GOT3 (cell line): ENCODE data around the gene DOHH.
A peak's percentile ranks its signal among the peaks of the same experiment; 100 is the strongest.
"Not testable (repeated sequence)": the region's sequence is repeated elsewhere in the genome, so short reads cannot be mapped to it uniquely, and the experiment has no call there.

Source experiments
- DNase-seq: peaks from one replicate; lab custom pipeline; 2025; ENCODE audit warnings: mixed read lengths; lab: John Stamatoyannopoulos, UW

DOHH gene

DNA sequence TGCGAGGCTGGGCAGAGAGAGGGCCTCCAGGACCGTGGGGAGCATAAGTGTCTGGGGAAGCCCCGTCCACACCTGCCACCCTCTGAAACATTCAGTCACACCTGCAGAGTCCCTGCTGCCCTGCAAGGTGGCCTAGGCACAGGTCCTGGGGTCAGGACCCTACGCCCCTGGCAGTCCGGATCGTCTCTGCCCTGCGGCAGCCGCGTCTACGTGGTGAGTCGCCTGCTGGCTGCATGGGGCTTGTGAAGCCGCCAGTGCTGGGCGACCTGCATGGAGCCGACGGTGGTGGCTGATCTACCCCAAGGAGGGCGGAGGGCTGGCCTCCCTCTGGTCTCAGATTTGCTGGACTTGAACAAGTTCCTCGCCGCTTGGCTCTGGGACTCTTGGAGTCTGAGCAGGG lies 18.7 kb upstream of the DOHH start:
- no peak for DNase-seq

DNA sequence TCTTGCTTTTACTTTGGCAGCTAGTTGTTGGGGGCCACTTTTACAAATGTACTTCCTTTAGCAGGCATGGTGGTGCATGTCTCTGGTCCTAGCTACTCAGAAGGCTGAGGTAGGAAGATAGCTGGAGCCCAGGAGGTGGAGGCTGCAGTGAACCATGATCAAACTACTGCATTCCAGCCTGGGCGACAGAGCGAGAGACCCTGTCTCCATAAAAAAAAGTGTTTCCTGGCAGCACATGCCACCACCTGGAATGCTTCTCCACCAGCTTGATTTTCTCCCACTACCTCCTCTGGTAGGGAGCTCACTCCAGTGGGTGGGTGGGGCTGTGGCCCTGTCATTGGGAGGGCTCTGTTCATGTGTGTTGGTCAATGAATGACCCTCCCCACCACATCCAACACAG lies 18.2 kb upstream of the DOHH start:
- no peak for DNase-seq

DNA sequence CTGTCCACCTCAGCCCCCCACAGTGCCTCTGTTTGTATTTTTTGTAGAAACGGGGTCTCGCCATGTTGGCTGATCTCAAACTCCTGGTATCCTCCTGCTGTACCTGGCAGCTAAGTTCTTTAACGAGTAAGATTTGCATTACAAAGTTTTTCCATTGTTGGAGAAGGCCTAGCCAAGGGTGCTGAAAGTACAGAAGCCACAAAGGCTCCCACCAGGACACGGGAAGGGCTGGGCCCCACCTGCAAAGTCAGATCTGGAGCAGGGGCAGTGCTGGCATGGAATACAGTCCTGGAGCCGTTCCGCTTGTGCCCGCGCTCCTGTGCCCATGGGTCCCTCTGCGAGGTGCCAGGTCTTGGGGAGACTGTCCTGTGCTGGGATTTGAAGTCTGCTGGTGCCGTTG lies 17.8 kb upstream of the DOHH start:
- DNase-seq: no peak

DNA sequence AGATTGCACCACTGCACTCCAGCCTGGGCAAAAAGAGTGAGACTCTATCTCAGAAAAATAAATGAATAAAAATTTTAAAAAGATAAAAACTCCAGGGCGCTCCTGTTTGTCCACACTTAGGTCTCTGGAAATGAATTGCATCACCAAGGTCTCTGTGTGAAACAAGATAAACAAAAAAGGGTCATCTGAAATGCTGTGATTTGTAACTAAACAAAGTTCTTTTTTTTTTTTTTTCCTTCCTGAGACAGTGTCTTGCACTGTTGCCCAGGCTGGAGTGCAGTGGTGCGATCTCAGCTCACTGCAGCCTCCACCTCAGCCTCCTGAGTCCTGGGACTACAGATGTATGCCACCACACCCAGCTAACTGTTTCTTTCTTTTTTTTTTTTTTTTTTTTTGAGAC lies 17.2 kb upstream of the DOHH start:
- no peak for DNase-seq

DNA sequence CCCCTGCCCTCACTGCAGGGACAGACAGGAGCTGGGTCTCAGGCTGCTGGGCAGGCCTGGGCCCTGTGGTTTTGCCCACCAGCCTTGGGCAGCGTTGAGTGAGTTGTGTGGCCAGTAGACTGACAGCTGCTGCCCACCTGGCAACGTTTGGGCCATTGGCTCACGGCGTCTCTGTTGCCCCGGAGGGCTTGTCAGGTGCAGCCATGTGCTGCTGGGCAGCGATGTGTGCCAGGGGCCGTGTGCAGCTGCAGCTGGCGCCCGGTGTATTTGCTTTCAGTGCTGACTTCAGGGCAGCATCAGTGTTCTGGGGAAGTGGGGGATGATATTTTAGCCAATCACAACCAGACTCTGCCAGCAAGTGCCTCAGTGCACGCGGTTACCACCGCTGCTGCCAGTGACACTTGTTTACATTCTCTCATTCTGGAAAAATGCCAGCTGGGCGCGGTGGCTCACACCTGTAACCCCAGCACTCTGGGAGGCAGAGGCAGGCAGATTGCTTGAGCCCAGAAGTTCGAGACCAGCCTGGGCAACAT lies 16.3 kb upstream of the DOHH start:
- DNase-seq: no peak

DNA sequence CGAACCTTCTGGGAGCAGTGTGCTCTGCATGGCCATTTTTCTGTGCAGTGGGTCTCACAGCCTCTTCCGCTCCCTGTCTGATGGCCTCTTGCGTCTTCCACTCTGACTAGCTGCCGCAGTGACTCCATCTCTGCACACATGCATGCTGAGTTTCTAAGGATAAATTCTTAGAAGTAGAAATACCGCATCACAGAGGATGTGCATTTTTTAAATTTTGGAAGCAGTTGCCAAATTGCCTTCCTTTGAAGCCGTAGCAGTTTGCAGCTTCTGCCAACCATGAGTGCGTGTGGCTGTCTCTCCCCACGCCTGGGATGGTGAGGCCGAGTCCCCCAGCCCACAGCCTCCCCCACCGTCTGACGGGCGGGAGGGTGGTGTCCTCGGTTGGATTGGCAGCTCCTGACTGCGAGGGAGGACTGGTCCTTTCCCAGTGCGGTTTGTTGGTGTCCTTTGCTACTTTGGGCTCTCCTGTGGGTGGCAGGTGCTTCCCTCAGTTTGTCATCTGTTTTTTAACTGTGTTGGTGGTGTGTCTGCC lies 15.5 kb upstream of the DOHH start:
- DNase-seq: no peak

DNA sequence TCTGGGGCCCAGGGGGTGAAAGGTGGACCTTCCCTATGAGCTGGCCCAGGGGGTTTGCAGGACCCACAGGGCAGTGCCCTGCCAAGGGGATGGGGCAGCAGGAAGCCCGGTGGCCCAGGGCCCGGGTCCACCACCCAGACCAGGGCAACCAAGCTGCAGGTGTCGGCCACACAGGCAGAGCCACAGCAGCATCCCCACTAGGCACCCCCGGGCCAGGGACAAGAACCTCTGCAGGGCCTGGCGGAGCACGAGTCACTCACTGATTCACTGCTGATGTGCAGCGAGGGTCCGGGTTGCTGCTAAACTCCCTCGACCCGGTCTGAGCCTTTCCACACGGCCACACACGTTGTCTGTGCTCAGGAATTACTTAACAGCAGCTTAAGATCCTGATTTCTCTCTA lies 14.5 kb upstream of the DOHH start:
- no peak for DNase-seq

DNA sequence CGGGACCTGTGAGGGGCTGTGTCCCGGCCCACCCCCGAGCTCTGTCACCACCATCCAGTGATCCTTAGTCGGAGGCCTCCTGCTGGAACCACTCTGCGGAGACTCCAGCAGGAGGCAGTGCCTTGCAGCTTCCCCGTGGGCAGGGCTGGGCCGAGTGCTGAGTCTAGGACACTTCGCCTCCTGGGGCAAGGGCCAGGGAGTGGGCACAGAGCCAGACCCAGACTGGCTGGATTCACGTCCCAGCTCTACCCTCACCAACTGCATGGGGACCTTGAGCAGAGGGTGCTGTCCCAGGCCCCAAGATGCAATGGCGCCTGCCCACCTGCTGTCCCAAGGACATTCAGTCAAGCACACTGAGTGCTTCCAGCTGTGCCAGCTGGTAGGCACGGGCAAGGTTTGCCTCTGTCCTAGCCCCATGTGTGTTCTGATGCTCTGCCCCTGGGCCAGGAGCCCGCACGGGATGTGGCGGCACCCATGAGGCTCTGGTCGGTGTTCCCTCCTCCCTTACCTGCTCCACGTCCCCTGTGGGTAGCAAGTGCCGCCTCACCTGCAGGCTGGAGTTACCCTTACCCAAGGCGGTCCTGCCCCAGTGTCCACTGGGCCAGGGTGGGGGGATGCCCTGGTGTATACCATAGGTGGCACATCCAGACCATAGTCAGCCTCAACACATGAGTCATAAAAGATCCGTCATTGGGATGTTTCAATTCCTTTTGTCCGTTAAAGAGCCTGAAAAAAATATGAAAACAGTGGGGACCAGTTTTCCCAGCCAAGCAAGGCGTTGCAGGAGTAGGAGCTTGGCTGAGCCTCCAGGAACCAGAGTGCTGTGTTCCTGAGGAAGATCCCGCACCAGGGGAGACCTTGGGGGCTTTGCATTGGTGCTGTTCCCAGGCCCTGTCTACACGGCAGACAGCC lies 13.0 kb upstream of the DOHH start:
- DNase-seq: no peak

DNA sequence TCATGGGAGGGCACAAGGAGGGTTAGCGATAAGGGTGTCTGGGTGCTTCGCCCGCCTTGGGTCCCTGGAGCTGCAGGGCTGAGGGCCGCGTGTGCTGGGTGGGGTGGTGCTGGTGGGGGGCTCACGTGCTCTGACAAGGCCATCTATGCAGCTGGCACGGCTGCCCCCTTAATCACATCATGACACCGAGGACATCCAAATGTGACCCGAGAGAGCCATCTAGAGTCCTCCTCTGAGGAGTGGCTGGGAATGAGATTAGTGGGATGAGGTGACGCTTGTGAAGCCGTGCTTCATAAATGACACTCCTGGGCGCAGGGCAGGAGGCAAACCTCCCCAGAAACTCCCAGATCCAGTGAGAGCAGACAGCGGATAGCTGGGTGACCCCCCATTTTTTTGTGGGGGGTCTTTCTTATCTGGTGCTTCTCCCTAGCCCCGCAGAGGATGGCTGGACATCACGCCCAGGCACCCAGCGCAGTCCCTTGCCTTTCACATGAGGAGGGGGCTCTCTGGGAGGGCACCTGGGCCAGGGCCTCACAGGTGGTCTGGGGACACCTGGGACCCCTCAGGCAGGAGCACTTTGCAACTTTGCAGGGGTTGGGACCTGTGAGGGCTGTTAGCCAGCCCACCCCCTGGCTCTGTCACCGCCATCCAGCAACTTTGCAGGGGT lies 12.2 kb upstream of the DOHH start:
- no peak for DNase-seq

DNA sequence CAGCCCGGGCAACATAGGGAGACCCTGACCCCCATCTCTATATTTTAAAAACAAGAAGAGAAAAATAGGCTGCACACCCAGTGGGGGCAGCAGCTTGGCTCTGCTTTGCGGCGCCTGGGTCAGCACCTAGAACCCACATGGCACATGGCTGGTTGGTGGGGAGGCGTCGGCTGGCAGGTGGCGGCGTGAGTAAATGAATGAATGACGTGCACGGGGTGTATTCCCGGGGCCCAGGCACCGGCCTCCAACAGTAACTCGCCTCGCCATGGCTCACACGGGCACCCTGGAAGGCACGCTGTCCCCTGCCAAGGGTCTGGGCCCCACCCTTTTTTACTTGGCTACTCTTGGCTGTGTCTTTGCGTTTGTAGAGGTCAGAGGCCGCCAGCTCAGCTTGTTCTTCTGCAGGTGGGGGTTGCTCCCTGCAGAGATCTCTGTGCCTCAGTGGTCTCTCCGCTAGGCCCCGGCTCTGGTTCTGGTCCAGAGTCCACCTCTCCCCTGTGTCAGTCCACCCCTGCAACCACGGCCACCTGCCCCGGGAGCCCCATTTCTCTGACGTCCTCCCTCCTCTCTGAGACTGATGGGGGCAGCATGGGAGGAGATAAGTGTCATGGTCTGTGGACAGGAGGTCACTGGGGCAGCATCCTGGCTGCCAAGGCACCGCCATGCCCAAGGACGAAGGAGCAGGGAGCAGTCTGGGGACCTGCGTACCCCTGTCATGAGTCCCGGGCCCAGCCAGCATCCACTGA lies 11.2 kb upstream of the DOHH start:
- DNase-seq: no peak

DNA sequence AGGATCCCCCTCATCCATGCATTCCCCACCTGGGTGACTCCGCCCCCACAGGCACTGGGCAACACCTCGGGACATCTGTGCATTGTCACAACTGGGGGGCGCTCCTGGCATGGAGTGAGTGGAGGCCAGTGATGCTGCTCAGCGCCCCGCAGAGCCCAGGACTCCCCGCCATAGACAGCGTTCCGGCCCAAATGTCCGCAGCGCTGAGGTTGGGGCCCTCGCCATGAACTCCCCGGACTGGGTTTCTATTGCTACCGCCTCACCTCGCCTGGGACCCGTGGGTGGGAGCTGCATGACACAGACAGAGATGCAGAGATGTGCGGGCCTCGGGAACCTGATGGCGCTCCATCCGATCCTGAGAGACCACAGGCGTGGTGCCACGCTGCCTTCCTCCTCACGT lies 10.3 kb upstream of the DOHH start:
- no peak for DNase-seq

DNA sequence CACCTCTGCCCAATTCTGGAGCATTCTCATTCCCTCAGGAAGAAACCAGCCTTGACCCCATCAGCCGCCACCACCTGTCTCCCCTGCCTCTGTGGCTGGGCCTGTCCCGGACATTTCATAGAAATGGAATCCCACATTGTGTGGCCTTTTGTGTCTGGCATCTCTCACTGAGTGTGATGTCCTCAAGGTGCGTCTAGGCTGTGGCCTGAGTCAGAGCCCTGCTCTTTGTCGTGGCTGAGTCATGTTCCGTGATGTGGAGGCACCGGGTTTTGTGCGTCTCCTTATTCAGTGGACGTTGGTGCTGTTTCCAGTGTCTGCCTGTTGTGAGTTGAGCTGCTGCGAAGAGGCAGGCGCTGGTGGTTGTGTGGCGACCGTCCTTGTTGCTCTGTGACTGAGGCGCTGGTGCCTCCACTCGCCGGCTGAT lies 9.1 kb upstream of the DOHH start:
- DNase-seq: no peak

DNA sequence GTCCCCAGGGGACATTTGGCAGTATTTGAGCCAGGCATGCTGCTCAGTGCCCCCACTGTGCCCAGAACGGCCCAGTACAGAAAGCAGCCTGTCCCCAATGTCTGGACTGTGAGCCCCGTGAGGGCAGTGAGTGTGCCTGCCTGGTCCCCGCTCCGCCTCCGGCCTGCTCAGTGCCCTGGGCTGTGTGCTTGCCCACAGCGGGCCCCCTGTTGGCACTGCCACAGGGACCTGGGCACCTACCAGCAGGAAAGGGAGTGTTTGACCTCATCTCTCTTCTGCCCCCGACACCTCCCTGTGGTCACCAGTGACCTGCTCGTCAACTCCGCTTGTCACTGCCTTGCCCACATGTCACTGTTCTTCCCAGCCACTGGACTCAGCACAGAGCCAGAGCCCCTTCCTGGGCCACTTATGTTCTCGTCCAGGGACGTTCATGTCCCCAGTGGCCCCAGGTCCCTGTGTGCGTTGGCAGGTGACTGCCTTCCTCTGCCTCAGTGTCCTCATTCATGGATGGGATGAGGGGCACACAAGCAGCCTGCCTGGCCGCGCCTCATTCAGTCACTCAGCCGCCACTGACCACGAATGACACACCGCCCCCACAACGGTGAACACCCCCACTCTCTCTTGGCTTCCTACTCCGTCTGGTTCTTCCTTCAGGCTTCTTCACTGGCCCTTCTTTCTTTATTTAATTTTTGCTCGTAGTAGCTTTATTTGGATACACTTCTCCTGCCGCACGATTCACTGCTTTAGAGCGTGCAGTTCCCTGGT lies 8.5 kb upstream of the DOHH start:
- DNase-seq: no peak

DNA sequence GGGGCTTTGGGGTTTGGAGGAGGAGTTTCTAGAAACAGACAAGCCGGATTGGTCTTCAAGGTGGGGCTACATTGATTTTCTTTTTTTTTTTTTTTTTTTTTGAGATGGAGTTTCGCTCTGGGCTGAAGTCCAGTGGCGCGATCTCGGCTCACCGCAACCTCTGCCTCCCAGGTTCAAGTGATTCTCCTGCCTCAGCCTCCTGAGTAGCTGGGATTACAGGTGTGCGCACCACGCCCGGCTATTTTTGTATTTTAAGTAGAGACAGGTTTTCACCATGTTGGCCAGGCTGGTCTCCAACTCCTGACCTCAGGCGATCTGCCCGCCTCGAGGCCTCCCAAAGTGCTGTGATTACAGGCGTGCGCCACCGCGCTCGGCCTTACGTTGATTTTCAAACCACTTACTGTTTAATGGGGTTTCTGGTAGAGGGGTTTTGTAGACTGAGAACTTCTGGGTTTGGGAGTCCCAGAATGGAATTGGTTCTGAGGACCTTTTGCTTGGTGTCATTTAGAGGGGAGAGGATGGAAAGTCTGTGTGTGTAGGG lies 7.7 kb upstream of the DOHH start:
- DNase-seq: not testable (repeated sequence)

DNA sequence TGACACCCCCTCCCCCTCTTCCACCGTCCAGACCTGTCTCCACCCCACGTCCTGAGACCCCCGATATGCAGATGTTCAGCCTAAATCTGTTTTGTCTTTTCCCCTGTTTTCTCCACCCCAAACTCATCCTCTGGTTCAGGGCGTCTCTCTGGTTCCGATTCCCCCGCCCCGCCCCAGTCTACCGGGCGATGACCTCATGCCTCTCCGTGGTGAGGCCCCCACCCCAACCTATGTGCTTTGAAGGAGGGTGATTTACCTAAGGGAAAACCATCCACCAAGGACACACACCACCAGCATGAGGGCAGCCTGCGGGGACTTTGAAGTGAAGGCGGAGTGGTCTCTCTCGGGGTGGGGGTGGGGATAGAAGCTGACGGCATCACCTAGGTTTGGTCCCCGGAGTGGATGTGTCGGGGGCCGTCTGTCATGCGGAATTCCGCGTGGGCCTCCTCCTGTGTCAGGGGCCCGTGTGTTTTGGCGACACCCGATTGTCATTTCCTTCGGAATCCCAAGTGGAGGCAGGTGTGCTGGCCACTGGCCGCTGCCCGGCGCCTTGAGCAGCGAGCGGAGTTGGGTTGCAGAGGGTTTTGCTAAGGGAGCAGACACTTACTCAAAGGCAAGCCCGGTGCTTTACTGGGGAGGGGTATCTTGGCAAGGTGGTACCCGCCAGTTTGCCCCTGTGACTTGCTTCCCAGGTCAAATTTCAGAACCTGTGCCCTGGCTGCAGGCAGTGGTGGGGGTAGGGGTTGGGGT lies 7.1 kb upstream of the DOHH start:
- DNase-seq: no peak

DNA sequence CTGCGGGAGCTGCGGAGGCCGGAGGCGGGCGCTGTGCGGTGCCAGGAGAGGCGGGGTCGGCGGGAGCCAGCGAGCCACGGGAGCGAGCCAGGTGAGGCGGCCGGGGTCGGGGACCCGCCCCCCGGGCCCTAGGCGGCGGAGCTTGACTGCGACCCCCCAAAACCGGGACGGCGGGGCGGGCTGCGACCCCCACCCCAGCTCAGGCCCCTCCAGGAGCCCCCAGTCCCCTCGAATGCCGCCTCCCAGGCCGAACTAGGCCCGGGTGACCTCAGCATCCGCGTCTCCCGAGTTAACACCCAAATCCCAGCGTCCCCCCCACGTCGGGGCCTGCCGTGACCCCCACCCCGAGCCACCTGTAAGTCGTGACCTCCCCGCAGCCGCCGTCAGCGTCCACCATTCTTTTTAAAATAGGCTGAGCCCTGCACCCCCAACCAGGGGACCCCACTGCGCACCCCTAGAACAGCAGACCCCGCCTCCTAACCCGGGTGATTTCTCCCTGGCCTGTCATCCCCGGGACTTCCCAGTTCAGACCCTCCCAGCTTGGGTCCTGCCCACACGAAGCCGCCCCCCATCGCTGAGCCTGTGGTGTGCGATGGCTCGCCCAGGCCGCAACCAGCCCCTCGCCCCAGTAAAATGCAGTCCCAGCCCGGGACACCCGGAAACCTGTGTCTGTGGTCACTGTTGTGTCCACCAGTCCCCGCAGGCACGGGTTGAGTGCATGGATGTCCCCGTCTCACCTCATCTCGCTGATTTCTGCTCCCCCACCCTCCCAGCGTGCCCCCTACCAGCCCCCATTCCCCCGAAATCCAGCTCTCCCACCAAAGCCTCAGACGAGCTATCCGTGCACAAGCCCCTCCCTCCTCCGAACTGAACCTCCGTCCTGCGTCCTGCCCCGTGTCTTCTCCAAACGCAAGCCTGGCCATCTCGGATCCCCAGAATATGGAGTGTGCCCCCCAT lies 6.2 kb upstream of the DOHH start:
- no peak for DNase-seq

DNA sequence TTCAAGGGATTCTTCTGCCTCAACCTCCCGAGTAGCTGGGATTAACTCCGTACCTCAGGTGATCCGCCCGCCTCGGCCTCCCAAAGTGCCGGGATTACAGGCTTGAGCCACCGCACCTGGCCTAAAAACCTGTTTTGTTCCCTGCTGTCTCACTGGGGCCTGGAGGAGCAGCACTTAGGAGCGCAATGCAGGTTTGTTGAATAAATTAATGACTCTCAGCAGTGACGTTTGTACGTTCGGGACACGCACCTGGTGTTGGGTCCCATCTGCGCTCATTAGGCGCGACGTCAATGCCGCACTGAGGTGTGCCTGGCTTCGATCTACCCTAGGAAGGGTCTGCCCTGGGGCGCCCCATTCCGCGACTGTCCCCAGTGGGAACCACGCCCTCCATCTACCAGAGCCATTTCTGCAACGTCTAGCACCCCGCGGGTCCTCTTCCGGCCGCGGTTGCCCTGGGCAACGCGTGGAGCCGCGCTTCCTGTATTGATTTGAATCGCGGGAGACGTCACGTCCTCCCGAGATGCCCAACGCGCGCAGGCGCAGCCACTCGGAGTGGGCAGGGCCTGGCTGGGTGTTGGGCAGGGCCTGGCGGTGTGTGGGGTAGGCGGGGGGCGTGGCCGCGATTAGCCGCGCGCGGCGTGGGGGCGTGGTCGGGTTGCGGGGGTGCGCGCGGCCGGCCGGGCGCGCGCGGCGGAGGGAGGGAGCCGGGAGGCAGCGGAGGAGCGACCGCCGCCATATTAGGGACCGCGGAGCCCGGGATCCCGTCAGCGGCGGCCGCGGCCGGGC lies 5.3 kb upstream of the DOHH start, which contains the start of gene FZR1:
Gene FZR1, plus strand, starts transcription at position 714 of the 786 bp plus-strand sequence. CDS start 16,679 bp downstream, outside the sequence.
- DNase-seq: peak; percentile 96

DNA sequence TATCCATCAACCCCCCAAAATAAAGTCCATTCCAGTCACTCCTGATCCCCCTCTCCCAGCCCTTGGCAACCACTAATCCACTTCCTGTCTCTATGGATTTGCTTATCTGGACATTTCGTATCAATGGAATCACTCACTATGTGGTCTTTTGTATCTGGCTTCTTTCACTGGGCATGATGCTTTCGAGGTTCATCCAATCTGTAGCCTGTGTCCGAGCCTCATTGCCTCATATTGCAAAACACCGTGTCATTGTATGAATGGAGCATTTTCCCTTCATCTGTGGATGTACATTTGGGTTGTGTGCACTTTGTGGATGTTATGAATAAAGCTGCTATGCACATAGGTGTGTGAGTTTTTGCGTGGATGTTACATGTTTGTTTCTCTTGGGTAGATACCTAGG lies 4.3 kb upstream of the DOHH start:
- no peak for DNase-seq
